ENCODE measurements around the gene CCDC85B. TPM values are rescaled to one million over a fixed set of nuclear protein-coding genes. Genes with fewer than 3 reads are reported as not detected.

Gene CCDC85B
- total and polyA plus RNA-seq, 2 of the 13 experiments (the other 11 are each of a cell fraction or from before 2014, with no cell fraction given): 8.2 to 19.5 TPM

DNA sequence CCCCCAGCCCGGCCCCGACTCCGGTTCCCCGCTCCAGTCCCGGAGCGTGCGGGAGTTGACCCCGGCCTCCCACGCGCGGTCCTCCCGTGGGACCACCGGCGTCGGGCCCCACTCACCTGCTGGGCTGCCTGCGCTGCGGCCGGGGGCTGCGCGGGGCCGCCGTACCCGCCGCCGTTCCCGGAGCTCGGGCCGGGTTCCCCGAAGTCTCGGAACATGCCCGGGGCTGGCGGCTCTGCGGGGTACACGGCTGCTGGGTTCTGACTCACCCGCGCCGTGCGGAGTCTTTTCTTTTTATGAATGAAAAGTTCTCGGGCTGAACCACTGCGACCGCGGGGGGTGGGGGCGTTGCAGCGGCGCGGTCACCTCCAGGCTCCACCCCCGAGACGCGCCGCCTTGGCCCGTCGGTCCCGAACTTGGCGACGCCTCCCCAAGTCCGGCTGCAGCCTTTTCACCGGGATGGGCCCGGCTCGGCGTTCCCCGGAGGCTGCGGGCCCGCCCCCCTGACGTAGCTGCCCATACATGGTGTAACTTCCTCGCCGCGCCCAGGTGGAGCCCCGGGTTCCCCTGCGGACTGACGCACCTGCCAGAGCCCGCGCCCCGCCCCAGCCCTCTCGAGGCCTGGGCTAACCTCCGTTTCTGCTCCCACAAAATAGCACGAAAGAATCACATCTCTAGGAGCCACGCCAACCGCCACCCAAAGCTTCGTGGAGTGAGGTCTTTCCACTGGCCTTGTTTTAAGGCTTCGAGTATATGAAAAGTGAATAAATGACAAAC is 9.8 kb downstream of the CCDC85B start, which contains the start of gene FOSL1 (continued):
- no peak for TF ChIP-seq GZF1 (CRISPR knock-in tag; IDR thresholded peaks at IDR 0.05)
- TF ChIP-seq ZBTB42 (CRISPR knock-in tag; IDR thresholded peaks at IDR 0.05): no peak
- TF ChIP-seq, protein P1, sequence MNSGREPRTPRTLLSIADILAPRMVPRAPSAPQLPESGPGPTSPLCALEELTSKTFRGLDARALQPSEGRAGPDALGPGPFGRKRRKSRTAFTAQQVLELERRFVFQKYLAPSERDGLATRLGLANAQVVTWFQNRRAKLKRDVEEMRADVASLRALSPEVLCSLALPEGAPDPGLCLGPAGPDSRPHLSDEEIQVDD (CRISPR knock-in tag; IDR thresholded peaks at IDR 0.05; ENCODE audit: borderline replicate concordance): no peak
- no peak for TF ChIP-seq ZNF567 (CRISPR knock-in tag; IDR thresholded peaks at IDR 0.05; ENCODE audit: borderline replicate concordance)
- peak; percentile 20; the same call in 1 of the 2 replicates for TF ChIP-seq MAZ (IDR thresholded peaks at IDR 0.05; ENCODE audit: borderline replicate concordance, low read depth, low read length)
- 0 out of 2 replicates have a peak, but pooled peaks have one; percentile 14 for TF ChIP-seq MAZ (CRISPR knock-in tag; IDR thresholded peaks at IDR 0.05; ENCODE audit: low read depth)
- TF ChIP-seq, protein P2, sequence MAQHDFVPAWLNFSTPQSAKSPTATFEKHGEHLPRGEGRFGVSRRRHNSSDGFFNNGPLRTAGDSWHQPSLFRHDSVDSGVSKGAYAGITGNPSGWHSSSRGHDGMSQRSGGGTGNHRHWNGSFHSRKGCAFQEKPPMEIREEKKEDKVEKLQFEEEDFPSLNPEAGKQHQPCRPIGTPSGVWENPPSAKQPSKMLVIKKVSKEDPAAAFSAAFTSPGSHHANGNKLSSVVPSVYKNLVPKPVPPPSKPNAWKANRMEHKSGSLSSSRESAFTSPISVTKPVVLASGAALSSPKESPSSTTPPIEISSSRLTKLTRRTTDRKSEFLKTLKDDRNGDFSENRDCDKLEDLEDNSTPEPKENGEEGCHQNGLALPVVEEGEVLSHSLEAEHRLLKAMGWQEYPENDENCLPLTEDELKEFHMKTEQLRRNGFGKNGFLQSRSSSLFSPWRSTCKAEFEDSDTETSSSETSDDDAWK (CRISPR knock-in tag; IDR thresholded peaks at IDR 0.05): no peak
- TF ChIP-seq ZNF263 (CRISPR knock-in tag; IDR thresholded peaks at IDR 0.05): no peak
- TF ChIP-seq, protein P3, sequence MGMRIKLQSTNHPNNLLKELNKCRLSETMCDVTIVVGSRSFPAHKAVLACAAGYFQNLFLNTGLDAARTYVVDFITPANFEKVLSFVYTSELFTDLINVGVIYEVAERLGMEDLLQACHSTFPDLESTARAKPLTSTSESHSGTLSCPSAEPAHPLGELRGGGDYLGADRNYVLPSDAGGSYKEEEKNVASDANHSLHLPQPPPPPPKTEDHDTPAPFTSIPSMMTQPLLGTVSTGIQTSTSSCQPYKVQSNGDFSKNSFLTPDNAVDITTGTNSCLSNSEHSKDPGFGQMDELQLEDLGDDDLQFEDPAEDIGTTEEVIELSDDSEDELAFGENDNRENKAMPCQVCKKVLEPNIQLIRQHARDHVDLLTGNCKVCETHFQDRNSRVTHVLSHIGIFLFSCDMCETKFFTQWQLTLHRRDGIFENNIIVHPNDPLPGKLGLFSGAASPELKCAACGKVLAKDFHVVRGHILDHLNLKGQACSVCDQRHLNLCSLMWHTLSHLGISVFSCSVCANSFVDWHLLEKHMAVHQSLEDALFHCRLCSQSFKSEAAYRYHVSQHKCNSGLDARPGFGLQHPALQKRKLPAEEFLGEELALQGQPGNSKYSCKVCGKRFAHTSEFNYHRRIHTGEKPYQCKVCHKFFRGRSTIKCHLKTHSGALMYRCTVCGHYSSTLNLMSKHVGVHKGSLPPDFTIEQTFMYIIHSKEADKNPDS (CRISPR knock-in tag; IDR thresholded peaks at IDR 0.05): no peak
- TF ChIP-seq CHD2 (IDR thresholded peaks at IDR 0.05; ENCODE audit: low read depth, low read length): no peak
- TF ChIP-seq POGZ (CRISPR knock-in tag; IDR thresholded peaks at IDR 0.05): no peak
- peak; percentile 100 for TF ChIP-seq HIVEP1 (CRISPR knock-in tag; IDR thresholded peaks at IDR 0.05)
- no peak for TF ChIP-seq ZNF256 (CRISPR knock-in tag; conservative IDR thresholded peaks at IDR 0.05)
- TF ChIP-seq, protein P4, sequence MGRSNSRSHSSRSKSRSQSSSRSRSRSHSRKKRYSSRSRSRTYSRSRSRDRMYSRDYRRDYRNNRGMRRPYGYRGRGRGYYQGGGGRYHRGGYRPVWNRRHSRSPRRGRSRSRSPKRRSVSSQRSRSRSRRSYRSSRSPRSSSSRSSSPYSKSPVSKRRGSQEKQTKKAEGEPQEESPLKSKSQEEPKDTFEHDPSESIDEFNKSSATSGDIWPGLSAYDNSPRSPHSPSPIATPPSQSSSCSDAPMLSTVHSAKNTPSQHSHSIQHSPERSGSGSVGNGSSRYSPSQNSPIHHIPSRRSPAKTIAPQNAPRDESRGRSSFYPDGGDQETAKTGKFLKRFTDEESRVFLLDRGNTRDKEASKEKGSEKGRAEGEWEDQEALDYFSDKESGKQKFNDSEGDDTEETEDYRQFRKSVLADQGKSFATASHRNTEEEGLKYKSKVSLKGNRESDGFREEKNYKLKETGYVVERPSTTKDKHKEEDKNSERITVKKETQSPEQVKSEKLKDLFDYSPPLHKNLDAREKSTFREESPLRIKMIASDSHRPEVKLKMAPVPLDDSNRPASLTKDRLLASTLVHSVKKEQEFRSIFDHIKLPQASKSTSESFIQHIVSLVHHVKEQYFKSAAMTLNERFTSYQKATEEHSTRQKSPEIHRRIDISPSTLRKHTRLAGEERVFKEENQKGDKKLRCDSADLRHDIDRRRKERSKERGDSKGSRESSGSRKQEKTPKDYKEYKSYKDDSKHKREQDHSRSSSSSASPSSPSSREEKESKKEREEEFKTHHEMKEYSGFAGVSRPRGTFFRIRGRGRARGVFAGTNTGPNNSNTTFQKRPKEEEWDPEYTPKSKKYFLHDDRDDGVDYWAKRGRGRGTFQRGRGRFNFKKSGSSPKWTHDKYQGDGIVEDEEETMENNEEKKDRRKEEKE (IDR thresholded peaks at IDR 0.05): no peak
- TF ChIP-seq REPIN1 (CRISPR knock-in tag; IDR thresholded peaks at IDR 0.05; ENCODE audit: borderline replicate concordance, low read depth): no peak; the same call in 1 of the 2 replicates
- TF ChIP-seq SMARCE1 (IDR thresholded peaks at IDR 0.05; ENCODE audit: borderline replicate concordance): no peak
- TF ChIP-seq, protein P5, sequence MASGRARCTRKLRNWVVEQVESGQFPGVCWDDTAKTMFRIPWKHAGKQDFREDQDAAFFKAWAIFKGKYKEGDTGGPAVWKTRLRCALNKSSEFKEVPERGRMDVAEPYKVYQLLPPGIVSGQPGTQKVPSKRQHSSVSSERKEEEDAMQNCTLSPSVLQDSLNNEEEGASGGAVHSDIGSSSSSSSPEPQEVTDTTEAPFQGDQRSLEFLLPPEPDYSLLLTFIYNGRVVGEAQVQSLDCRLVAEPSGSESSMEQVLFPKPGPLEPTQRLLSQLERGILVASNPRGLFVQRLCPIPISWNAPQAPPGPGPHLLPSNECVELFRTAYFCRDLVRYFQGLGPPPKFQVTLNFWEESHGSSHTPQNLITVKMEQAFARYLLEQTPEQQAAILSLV (CRISPR knock-in tag; IDR thresholded peaks at IDR 0.05; ENCODE audit: borderline replicate concordance): 0 out of 2 replicates have a peak, but pooled peaks have one; percentile 42
- TF ChIP-seq ZNF549 (CRISPR knock-in tag; IDR thresholded peaks at IDR 0.05): no peak
- TF ChIP-seq NFE2L1 (CRISPR knock-in tag; IDR thresholded peaks at IDR 0.05; ENCODE audit: borderline replicate concordance): no peak
- no peak for TF ChIP-seq ZFP82 (CRISPR knock-in tag; IDR thresholded peaks at IDR 0.05; ENCODE audit: borderline replicate concordance)
- TF ChIP-seq ZNF644 (CRISPR knock-in tag; IDR thresholded peaks at IDR 0.05; ENCODE audit: low read depth): no peak
- TF ChIP-seq CBFB (CRISPR knock-in tag; IDR thresholded peaks at IDR 0.05): peak; percentile 50; the same call in 1 of the 2 replicates
- TF ChIP-seq YEATS2 (CRISPR knock-in tag; IDR thresholded peaks at IDR 0.05; ENCODE audit: borderline replicate concordance): peak; percentile 71; the same call in 1 of the 2 replicates

Measured in HepG2 (cell line).